C1 segment of cervical spinal cord (tissue), 14 donors: ENCODE measurements around the gene SQSTM1.
"Not testable (repeated sequence)": the region's sequence is repeated elsewhere in the genome, so short reads cannot be mapped to it uniquely, and the experiment has no call there.

Experiments used
- DNase-seq, 14 donors: peaks; one replicate each; lab custom pipeline; 2025; lab: John Stamatoyannopoulos, UW

Gene SQSTM1

GRCh38 chr5:179820483-179821297, at the start of gene SQSTM1:
SQSTM1 (plus strand) TSS chr5:179820905; CDS start chr5:179820937, 32 bp downstream.
- DNase-seq, result peak; percentile 19 to 91 (median 80)

- peak in 1 of 14 donors; percentile 61 for DNase-seq
These were observed 49.3 kb upstream of the SQSTM1 start for GRCh38 chr5:179771311-179771895.

GRCh38 chr5:179772351-179772750, 48.4 kb upstream of the SQSTM1 start:
- DNase-seq, result no peak

GRCh38 chr5:179773686-179774040, 47.0 kb upstream of the SQSTM1 start:
- DNase-seq, result no peak

- DNase-seq, result no peak
These were observed 46.3 kb upstream of the SQSTM1 start for GRCh38 chr5:179774442-179774841.

GRCh38 chr5:179776411-179776938, 44.2 kb upstream of the SQSTM1 start:
- DNase-seq, result no peak

GRCh38 chr5:179777456-179777855, 43.2 kb upstream of the SQSTM1 start:
- no peak for DNase-seq

GRCh38 chr5:179777909-179778308, 42.8 kb upstream of the SQSTM1 start:
- DNase-seq, result no peak

- DNase-seq, result no peak
These were observed 42.1 kb upstream of the SQSTM1 start for GRCh38 chr5:179778591-179778990.

GRCh38 chr5:179779826-179780225, 40.9 kb upstream of the SQSTM1 start:
- DNase-seq, result no peak

GRCh38 chr5:179780362-179780761, 40.3 kb upstream of the SQSTM1 start:
- no peak for DNase-seq

- no peak for DNase-seq
These were observed 38.9 kb upstream of the SQSTM1 start for GRCh38 chr5:179781846-179782245.

GRCh38 chr5:179783128-179783527, 37.6 kb upstream of the SQSTM1 start:
- DNase-seq, result no peak

GRCh38 chr5:179786861-179787260, 33.8 kb upstream of the SQSTM1 start:
- DNase-seq, result no peak

- peak in 1 of 14 donors; percentile 58 for DNase-seq
These were observed 32.4 kb upstream of the SQSTM1 start for GRCh38 chr5:179788193-179788854.

- DNase-seq, result not testable (repeated sequence)
These were observed 31.4 kb upstream of the SQSTM1 start for GRCh38 chr5:179789278-179789677.

GRCh38 chr5:179791881-179792611, 28.7 kb upstream of the SQSTM1 start:
- DNase-seq, result peak in 6 of 14 donors; percentile 9 to 31 (median 22)

- DNase-seq, result peak in 6 of 14 donors; percentile 29 to 52 (median 46)
These were observed 27.9 kb upstream of the SQSTM1 start for GRCh38 chr5:179792612-179793467.

- DNase-seq, result peak in 11 of 14 donors; percentile 6 to 75 (median 53)
These were observed 27.1 kb upstream of the SQSTM1 start, which contains the start of gene LTC4S for GRCh38 chr5:179793468-179794139. LTC4S (plus strand) TSS chr5:179793986; CDS start chr5:179794081, 95 bp downstream.

GRCh38 chr5:179794171-179794570, 26.5 kb upstream of the SQSTM1 start:
- no peak for DNase-seq
